HG02610 (cell line): Measurements from ENCODE around the gene FEZF2.

Source experiments
- ATAC-seq: cut with Tn5 transposase; IDR thresholded peaks from one replicate; pipeline ENCODE4 v1.9.1; 2021; ENCODE audit warnings: mild to moderate bottlenecking, moderate library complexity; ENCODE audit not compliant: unreplicated experiment

FEZF2 gene

GRCh38 chr3:62332835-62333244 is 40.5 kb downstream of the FEZF2 start:
- no peak for ATAC-seq

- ATAC-seq = no peak
Observed at GRCh38 chr3:62332017-62332416, 41.3 kb downstream of the FEZF2 start.

- ATAC-seq = no peak
Observed at GRCh38 chr3:62329971-62330370, 43.4 kb downstream of the FEZF2 start.

- ATAC-seq = no peak
Observed at GRCh38 chr3:62325896-62326295, 47.5 kb downstream of the FEZF2 start.

- no peak for ATAC-seq
Observed at GRCh38 chr3:62323241-62323640, 50.1 kb downstream of the FEZF2 start.
